ENCODE results near the gene SNED1. TPM values are rescaled to one million over a fixed set of nuclear protein-coding genes. Genes with fewer than 3 reads are reported as not detected.

The SNED1 gene
- polyA plus RNA-seq, 1 donor (not counting 4 experiments of a cell fraction or from before 2014, with no cell fraction given) = 0.12 TPM

DNA sequence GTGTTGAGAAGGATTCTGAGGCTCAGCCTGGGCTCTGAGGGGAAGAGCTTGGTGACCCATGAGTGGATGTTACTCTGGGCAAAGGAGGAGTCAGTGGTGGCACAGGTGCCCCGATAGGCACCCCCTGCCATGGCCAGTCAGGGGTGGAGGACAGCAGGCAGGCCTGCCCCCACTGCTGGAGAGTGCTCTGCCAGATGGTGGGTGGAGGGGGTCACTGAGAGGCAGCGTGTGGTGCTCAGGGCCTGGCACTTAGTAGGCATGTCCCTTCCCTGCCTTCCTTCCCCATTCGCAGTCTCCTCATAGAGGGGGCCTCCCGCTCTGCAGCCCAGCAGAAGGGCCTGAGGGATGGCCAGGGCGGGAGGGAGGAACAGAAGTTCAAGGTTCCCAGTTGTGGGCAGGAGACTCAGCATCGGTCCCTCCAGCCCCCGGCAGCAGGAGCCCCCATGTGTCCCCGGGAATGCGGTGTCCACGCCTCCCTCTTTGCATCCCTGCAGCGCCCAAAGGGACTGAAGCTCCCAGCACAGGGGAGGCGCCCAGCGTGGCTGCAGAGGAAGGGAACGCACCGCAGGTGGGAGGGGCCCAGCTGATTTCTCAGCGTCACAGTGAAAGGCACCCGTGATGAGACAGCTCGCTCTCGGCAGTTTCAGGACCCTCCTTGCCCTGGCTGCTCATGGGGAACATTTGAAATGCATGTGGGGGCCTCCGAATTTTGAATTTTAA is 5.7 kb upstream of the SNED1 start:
- peaks cover 3% of the 10 kb centered on the region for H3K9me3 ChIP-seq (ENCODE audit: control insufficient read depth, low read depth, low read length)
- no peak overlapping the region for H3K9ac ChIP-seq (ENCODE audit: control insufficient read depth, extremely low read depth, insufficient read depth, low read length)
- H3K4me2 ChIP-seq (ENCODE audit: control insufficient read depth, extremely low read depth, insufficient read depth, low read depth, low read length) = no peak overlapping the region
- FAIRE-seq = no peak
- no peak overlapping the region for H3K4me3 ChIP-seq (ENCODE audit: control insufficient read depth in 2 of 3, extremely low read depth in 1 of 3, insufficient read depth in 2 of 3, low read depth in 1 of 3, low read length in 3 of 3)
- no peak overlapping the region for H2AFZ ChIP-seq (ENCODE audit: control insufficient read depth, low read length)
- no peaks in the 10 kb centered on the region for H3K36me3 ChIP-seq (ENCODE audit: control insufficient read depth in 2 of 2, extremely low read depth in 1 of 2, insufficient read depth in 2 of 2, low read length in 2 of 2)
- H3K9me1 ChIP-seq (ENCODE audit: control insufficient read depth, extremely low read depth, insufficient read depth, low read length) = no peaks in the 10 kb centered on the region
- dilution Hi-C loops (cut with MboI; ENCODE audit: extremely low pct_ligation_motif_present, low sequenced_read_pairs) = no loop called here
- H3K4me1 ChIP-seq (ENCODE audit: control insufficient read depth, extremely low read depth, insufficient read depth, low read length) = no peaks in the 10 kb centered on the region
- no peak for DNase-seq (ENCODE audit: low read depth, low spot score)
- no peaks in the 10 kb centered on the region for H3K79me2 ChIP-seq (ENCODE audit: control insufficient read depth, insufficient read depth, low read length)
- H3K27ac ChIP-seq (ENCODE audit: control insufficient read depth, insufficient read depth, low read length) = no peak overlapping the region
- H3K27me3 ChIP-seq (ENCODE audit: control insufficient read depth, extremely low read depth, insufficient read depth, low read length) = peaks cover 14% of the 10 kb centered on the region
- no peak for TF ChIP-seq EZH2 (IDR thresholded peaks at IDR 0.05; ENCODE audit: low read length)
- TF ChIP-seq, protein P1, sequence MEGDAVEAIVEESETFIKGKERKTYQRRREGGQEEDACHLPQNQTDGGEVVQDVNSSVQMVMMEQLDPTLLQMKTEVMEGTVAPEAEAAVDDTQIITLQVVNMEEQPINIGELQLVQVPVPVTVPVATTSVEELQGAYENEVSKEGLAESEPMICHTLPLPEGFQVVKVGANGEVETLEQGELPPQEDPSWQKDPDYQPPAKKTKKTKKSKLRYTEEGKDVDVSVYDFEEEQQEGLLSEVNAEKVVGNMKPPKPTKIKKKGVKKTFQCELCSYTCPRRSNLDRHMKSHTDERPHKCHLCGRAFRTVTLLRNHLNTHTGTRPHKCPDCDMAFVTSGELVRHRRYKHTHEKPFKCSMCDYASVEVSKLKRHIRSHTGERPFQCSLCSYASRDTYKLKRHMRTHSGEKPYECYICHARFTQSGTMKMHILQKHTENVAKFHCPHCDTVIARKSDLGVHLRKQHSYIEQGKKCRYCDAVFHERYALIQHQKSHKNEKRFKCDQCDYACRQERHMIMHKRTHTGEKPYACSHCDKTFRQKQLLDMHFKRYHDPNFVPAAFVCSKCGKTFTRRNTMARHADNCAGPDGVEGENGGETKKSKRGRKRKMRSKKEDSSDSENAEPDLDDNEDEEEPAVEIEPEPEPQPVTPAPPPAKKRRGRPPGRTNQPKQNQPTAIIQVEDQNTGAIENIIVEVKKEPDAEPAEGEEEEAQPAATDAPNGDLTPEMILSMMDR (optimal IDR thresholded peaks at IDR 0.05 in 1 of 3, IDR thresholded peaks at IDR 0.05 in 1 of 3, conservative IDR thresholded peaks at IDR 0.05 in 1 of 3; ENCODE audit: extremely low read depth in 1 of 3, insufficient read depth in 2 of 3, low read length in 3 of 3) = no peak
- no peaks in the 10 kb centered on the region for H4K20me1 ChIP-seq (ENCODE audit: control insufficient read depth, extremely low read depth, insufficient read depth, low read length)

DNA sequence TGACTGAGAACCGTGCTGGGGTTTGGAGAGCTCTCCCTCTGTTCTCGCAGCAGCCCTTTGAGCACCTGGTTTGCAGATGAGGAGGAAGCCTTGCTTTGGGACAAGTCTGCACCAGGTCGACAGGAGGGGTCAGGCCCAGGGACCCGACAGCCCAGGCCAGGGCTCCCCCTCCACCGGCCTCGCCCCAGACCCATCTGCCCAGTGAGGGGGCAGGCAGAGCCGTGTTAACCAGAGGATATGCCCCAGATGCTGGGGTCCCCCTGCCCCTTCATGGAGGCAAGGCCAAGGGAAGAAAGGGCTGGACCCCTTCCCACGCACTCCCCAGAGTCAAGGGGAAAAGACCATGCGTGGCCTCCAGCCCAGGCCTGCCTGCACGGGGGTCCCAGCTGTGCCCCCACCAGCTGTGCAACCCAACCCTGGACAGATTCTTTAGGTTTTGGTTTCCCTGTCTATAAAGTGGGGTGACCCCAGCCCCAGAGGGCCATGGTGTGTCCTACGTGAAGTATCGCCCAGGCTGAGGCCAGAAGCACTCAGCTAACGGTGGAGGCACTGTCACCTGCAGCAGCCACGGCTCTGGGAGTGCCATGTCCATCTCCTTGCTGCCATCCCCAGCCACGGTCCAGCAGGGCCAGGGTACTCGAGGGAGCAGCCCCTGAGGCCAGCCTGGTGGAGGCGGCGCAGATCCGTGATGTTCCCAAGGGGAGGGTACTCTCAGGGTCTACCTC is 4.8 kb upstream of the SNED1 start:
- Histone ChIP-seq H3K4me1 (ENCODE audit: control insufficient read depth, extremely low read depth, insufficient read depth, low read length) (no peaks in the 10 kb centered on the region), H3K9ac (ENCODE audit: control insufficient read depth, extremely low read depth, insufficient read depth, low read length) (no peak overlapping the region), H4K20me1 (ENCODE audit: control insufficient read depth, extremely low read depth, insufficient read depth, low read length) (no peaks in the 10 kb centered on the region), H3K27me3 (ENCODE audit: control insufficient read depth, extremely low read depth, insufficient read depth, low read length) (peaks cover 21% of the 10 kb centered on the region), H3K27ac (ENCODE audit: control insufficient read depth, insufficient read depth, low read length) (no peak overlapping the region), H2AFZ (ENCODE audit: control insufficient read depth, low read length) (no peak overlapping the region), H3K4me2 (ENCODE audit: control insufficient read depth, extremely low read depth, insufficient read depth, low read depth, low read length) (no peak overlapping the region), H3K4me3 (ENCODE audit: control insufficient read depth in 2 of 3, extremely low read depth in 1 of 3, insufficient read depth in 2 of 3, low read depth in 1 of 3, low read length in 3 of 3) (no peak overlapping the region), H3K9me3 (ENCODE audit: control insufficient read depth, low read depth, low read length) (no peaks in the 10 kb centered on the region), H3K36me3 (ENCODE audit: control insufficient read depth in 2 of 2, extremely low read depth in 1 of 2, insufficient read depth in 2 of 2, low read length in 2 of 2) (no peaks in the 10 kb centered on the region), H3K9me1 (ENCODE audit: control insufficient read depth, extremely low read depth, insufficient read depth, low read length) (no peaks in the 10 kb centered on the region), H3K79me2 (ENCODE audit: control insufficient read depth, insufficient read depth, low read length) (no peaks in the 10 kb centered on the region)
- dilution Hi-C loops (cut with MboI; ENCODE audit: extremely low pct_ligation_motif_present, low sequenced_read_pairs) = no loop called here
- DNase-seq (ENCODE audit: low read depth, low spot score) (no peak), FAIRE-seq (no peak)
- TF ChIP-seq, protein P1 (optimal IDR thresholded peaks at IDR 0.05 in 1 of 3, IDR thresholded peaks at IDR 0.05 in 1 of 3, conservative IDR thresholded peaks at IDR 0.05 in 1 of 3; ENCODE audit: extremely low read depth in 1 of 3, insufficient read depth in 2 of 3, low read length in 3 of 3) = no peak
- TF ChIP-seq EZH2 (IDR thresholded peaks at IDR 0.05; ENCODE audit: low read length) = no peak
